ENCODE results near the gene SLC4A2.
A peak's percentile ranks its signal among the peaks of the same experiment; 100 is the strongest.

The SLC4A2 gene

DNA sequence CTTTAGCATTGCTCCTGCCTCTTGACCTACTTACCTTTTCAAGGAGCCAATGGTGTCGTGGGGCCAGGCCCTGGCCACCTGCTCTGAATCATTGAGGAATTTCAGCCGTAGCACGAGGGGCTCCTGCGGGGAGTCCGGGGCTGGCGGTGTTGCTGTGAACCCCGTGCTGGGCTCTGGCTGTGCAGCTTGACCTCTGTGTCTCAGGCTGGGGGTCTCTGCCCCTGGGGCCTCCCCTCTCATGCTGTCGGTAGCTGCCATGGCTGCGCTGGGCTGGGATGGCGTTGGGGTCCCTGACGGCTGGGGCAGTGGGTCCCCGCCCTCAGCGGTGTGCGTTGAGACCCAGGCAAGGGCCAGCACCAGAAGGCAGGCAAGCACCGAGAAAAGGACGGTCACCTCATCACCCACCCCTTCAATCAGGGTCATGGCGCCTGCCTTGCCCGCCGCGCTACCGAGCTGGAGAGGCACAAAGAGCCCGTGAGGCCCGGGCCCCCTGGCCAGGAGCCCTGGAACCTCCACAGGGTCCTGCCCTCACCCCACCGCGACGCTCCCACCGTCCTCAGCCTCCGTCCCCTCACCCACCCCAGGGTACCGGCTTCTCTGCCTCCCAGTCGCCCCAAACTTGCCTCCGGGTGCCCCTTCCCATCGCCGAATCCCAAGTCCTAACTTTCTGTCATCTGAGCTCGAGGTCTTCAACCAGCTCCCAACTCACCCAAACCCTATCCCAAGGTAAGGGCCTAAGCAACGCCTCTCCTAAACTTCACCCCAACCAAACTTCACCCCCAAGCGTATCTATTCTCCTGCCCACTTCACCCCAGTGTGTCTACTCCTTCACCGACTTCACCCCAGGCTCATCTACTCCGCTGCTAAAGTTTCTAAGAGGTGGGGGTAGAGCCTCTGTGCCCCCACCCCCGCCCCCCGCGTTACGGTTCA, 23.0 kb downstream of the SLC4A2 start:
- no peak for DNase-seq

DNA sequence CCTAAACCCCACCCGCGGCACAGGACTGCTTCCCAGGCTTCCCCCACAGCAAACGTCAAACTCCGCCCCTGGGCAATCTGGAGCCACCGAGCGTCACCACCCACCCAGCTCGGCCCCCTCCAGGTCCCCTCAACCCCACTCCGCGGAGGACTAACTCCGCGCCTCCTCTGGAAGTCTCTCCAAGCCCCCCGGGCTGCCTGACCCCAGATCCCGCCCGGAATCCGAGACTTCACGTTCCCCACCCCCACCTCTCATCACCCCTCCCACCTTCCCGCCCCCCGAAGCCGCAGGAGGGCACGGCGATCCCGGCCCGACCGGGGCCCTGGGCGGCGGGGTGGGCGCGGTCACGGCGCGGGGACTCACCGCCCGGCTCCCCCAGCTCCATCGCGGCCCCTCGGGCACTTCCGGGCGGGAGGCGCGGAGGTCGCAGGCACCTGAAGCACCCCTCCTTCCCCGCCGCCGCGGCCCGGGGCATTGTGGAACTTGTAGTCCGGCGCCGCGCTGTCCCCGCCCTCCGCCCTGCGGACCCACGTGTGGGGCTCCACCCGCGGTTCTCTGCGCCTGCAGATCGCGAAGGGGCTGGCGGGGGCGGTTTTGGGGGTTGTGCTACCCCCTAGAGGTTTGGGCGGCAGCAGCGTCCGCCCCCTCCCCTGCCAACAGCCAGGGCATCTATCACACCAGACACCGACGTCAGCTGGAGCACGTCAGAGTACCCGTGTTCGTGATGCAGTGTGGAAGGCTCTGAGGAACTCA, 23.9 kb downstream of the SLC4A2 start, which contains the start of gene TMUB1:
TSS of gene TMUB1 (minus strand) at position 423 of the 753 bp plus-strand sequence. CDS start 930 bp downstream, outside the sequence.
- peak; percentile 84 for DNase-seq

DNA sequence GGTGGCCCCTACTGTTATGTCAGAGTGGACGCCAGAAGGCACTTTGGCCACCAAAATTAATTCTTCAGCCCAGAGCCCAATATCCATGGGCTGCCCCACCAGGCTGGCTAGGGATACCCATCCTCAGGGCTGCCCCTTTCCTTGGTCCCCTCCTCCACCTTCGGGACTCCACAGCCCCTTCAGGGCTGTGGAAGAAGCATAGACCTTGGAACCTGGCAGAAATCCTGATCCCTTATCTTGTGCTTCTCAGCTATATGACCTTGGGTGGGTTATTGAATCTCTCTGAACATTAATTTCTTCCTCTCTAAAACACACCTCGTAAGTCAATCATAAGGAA, 24.4 kb downstream of the SLC4A2 start:
- no peak for DNase-seq

DNA sequence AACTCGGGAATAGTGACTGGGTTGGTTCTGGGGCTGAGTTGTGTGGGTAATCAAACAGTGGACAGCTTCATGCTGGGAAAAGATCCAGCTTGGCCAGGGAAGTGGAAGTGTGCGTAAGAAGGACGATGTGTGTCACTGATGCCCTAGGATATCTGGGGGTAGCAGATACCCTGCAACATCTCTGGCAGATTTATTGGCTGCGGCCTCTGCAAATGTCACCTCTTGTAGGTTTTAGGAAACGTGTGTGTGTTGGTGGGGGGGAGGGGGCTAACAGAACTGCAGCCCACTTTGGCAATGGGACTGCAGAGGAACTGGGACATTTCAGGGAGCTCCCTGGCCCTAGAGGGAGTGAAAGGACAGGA, 25.9 kb downstream of the SLC4A2 start:
- no peak for DNase-seq

DNA sequence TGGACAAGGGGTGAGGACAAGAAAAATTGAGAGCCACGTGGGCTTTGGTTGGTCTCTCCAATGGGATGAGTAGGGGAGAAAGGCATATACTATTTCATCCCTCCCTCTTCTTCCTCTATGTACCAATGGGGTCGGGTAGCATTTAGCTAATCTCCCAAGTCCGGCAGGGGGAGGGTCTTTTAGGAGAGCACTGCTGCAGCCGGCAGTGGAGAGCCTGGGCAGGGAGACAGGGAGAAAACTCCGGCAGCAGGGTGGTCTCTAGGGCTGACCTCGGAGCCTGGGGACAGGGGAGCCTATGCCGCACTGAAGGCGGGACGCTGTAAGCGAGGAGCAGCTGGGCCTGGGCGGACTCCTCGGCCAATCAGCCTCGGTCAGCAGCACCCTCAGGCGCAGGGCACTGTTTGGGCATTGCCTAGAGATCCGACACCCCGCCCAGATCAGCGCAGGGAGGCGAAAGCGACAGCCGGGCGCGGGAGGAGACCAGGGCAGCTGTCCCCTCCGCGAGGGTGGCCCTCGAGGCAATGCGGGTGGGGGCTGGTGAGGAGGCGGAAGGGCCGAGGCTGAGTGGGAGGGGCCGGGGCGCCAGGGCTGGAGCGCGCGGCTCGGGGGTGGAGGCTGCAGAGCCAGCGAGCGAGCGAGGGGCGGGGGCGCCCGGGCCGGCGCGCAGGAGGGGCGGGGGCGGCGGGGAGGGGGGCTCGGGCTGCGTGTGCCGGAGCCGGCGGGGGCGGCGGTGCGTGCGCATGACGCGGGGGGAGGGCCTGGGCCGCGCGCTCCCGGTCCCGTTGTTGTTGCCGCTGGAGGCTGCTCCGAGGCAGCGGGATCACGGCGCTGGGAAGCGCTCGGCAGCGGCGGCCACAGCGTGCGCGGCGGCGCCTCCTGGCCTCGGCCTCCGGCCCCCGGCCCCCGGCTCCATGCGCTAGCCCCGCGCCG, 26.6 kb downstream of the SLC4A2 start, which contains the start of gene AGAP3:
TSS of gene AGAP3 (plus strand) at position 785 of the 930 bp plus-strand sequence. CDS start 267 bp downstream, outside the sequence.
- peak; percentile 69 for DNase-seq

DNA sequence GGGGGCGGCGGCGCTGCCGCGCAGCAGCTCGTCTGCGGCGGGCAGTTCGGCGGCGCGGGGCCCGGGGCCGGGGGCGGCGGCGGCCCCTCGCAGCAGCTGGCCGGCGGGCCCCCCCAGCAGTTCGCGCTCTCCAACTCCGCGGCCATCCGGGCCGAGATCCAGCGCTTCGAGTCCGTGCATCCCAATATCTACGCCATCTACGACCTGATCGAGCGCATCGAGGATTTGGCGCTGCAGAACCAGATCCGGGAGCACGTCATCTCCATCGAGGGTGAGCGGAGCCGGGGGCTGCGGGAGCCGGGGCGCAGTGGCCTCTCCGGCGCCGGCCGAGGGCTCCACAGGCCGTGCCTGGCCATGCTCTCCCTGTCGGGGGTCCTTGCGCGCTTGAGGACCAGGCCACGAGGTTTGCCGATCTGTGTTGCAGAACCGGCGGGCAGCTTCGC, 27.4 kb downstream of the SLC4A2 start:
- DNase-seq: peak; percentile 58

DNA sequence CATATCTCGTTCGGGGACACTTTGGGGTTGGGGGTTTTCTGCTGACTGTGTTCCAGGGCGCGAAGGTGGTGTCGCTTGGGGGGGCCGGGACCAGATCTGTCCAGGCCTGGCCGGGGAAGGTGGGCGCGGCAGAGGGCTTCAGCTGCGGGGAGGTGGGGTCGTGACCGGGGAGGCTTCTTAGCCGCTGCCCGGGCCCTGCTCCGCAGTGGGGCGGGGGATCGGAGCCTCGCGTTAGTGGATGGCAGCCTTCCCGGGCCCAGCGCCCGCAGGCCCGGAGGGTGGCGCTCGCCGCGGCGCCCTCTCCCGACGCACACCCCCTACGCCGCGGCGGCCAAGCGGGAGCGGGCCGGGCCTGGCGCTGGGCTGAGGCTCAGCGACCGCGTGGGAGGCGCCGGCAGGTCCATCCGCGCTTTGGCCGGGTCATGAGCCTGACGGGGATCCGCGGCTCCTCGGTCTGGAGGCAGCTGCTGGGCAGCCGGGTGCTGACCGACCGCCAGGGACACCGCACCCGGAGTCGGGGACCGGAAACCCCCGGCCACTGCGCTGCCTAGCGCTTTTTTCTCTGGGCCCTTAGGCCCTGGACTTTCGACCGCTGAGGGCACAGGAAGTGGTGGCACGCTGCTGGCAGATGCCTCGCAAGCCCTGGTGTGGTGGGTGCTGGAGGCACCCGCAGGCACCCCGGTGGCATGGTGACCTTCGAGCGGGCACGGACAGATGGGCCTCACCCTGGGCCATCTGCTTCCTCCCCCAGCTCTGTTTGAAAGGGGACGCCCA, 28.0 kb downstream of the SLC4A2 start:
- DNase-seq: peak; percentile 62

DNA sequence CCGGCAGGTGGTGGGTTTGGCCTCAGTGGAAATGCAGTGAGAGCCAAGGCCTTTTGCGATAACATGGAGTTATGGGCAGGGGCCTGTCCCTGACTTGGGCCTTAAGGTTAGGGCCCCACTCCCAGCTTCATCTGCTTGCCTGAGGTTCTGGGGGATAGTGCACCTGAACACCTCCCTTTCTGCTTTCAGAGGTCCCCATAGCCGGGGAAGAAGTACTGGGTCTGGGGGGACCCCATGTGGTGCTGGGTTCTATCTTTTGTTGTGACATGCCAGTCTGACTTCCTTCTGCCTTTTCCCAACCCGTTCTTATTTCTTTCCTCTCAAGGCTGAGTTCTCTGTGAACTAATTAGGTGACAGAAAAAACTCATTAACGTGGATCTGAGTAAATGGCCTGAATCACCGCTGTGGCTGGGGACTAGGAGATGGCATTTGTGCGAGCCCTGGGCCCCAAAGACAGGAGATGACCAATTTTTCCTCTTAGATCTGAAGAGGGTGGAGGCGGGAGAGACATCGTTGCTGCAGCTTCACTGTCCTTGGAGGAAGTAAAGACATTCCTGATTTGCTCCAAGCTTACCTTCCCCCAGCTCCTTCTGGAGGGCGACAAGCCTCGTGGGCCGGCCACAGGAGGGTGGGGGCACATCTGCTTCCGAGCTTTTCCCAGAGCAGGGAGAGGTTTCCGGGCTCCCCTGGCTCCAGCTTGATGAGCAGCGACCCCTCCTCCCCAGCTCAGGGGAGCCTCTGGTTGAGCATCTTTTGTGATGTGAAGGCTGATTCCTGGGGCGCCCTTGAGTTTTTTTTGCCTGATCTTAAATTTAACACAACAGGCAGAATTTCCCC, 28.8 kb downstream of the SLC4A2 start:
- DNase-seq: no peak

DNA sequence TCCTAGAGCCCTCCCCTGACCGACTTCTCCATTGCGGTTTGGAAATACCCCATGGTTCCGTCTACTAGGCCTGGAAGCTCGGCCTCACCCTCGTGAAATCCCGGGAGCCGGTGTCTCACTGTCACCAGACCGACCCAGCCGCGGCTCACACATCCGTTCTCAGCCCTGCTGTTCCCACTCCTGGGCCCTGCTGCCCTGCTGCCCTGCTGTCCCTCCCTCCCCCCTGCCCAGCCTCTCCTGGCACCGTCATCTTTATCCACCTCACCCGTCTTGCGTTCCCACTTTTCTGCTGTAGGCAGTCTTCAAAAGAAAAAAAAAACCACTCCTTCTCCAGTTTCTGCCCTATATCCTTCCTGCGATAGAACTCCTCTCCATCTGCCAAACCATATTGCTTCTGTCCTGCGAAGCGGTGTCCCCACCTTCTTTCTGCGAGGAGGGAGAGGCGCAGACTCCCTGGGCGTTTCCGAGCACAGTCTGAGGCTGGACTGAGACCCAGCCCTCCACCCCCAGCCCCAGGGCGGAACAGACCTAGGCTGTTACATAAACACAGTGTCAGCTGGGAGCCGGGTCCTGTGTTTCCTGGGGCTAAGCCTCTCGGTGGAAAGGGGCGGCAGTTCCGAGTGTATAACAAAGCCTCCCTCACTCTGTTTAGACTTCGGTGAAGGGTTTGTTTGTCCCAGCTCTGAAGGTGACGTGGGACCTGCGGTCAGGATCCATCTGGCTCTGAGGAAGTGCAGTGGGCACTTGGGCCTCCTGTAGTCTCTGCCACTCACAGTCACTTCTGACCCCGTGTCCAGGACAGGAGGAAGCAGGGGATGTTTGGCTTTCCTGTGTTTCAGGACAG, 29.7 kb downstream of the SLC4A2 start:
- no peak for DNase-seq

DNA sequence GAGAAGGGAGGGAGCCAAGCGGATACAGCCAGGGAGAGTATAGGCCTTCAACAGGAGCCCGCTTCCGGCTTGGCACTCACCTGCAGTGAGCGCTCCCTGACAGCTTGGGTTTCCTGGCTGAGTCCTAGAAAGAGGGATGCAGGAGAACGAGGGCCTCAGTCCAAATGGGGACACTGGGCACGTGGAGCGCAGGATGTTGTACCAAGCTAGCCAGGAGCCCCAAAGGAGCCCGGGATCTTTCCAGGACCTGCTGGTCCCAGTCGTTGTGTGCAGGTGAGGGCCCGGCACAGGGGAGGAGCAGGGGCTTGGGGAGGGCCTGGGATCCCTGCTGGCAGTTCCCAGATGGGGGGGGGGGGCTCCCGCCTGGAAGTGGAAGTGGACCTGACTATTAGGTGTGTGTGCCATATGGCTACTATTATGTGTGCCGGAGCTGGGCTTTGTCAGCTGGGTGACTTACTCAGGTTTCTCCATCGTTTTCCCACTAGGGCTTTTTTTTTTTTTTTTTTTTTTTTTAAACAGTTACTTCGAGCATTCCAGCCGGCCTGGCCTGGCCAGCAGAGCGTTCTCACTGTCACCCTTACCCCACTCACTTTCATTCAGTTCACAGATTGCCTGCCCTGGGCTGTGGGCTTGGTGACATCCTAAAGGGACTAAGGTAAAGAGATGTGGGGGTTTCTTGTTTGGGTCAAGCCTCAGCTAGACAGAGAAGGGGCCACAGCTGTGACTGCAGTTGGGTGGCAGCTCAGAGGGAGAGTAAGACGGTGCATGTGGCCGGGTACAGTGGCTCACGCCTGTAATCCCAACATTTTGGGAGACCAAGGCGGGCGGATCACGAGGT, 30.7 kb downstream of the SLC4A2 start:
- DNase-seq: no peak

DNA sequence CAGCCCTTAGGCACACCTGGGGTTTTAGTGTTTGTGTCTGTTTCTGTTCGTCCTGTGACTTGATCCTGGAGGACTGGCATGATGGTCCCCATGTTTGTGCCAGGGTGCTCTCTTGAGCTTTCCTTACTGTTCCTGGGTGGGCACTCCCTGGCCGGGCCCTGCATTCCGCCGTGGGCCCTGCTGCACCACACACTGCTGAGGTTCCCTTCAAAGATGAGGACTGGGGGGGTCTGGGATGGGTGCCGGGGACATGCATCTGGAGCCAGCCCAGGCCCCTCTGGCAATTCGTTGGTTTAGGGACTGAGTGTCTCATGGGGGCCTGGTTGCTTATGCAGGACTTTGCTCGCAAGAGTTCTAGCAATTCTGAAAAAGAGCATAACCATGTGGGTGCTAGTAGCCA, 31.6 kb downstream of the SLC4A2 start:
- DNase-seq: no peak

DNA sequence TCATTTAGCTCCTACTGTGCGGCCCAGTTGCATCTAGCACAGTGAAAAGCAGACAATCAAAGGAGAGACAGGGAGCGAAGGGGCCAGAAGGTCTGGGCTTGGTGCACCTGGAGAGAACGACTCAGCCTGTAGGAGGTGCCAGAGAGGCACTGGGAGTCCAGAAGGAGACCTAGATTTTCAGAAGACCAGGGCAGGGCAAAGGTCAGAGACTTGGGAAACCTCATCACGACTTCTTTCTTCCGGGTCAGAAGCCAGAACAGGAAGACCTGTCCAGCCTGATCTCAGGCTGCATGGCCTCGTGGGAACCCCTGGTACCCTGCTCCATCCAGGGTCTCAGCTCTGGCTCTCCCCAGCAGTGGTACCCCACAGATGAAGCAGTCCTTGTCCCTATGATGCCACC, 32.0 kb downstream of the SLC4A2 start:
- no peak for DNase-seq

DNA sequence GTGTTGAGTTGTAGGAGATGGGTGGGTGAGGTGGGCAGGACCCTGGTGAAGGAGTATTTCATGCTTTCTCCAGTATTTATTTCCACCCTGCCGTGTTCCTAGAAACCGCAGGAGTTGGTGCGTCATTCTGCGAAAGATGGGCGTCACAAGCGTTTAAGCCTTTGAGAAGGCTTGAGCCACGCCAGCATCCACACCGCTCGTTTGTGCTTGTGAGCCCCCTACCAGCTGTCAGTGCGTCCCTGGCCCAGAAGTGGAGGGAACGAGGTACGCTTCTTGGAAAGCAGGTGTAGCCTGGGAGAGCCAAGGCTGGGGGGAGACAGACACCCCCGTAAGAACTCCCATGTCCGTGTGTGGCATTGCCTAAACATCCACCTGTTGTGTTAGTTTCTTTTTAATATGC, 32.6 kb downstream of the SLC4A2 start:
- DNase-seq: no peak

DNA sequence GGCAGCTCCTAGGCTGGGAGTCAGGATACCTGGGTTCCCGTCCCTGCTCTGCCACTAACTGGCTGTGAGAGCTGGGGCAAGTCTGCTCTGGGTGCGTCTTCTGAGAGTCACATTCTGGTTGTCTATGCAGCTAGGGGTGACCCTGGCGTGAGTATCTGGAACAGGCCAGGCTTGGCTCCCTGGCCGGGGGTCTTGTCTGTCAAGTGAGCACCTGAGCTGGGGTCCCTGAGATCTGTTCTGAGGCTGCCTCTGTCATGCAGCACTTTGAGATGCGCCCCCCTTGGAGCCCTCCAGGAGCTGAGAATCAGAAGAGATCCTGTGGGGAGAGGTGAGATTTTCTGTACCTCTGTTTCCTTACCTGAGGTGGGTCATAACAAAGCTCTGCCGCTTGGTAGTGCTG, 34.4 kb downstream of the SLC4A2 start:
- DNase-seq: no peak

DNA sequence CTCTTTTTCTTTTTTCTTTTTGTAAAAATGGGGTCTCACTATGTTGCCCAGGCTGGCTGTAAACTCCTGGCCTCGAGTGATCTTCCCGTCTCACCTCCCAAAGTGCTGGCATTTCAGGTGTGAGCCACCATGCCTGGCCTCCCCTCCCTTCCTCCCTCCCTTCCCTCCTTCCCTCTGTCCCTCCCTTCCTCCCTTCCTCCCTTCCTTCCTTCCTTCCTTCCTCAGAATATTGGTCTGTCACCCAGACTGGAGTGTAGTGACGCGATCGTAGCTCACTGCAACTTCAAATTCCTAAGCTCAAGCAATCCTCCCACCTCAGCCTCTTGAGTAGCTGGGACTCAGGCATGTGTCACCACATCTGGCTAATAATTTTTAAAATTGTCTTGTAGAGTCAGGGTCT, 35.3 kb downstream of the SLC4A2 start:
- no peak for DNase-seq

DNA sequence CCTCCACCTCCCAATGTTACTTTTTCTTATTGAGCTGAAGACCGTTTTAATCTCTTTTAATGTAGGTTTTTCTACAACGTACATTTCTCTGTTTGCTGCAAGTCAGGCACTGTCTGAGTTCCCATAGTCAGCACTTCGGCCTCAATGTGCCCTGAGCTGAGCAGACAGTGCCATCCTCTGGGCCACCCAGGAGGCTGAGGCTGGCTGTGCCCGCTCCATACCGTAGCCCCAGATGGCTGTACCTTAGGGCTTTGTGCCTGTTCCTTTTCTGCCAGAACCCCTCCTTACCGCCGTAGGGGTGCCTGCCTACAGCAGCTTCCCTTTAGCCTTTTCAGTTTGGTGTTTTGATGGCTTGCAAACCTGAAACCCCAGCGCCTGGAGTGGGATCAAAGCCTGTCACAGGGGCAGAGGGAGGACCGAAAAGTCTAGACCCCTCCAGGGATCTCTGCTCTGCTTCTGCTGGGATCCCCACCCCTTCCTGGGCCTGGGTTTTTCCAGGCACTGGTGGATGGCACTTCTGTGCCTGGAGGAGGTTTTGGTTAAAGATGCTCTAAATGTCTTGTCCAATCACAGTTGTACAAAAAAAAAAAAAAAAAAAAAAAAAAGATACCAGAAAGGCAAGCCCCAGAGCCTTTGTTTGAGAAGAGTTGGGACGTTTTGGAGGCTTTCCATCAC, 35.9 kb downstream of the SLC4A2 start:
- no peak for DNase-seq

DNA sequence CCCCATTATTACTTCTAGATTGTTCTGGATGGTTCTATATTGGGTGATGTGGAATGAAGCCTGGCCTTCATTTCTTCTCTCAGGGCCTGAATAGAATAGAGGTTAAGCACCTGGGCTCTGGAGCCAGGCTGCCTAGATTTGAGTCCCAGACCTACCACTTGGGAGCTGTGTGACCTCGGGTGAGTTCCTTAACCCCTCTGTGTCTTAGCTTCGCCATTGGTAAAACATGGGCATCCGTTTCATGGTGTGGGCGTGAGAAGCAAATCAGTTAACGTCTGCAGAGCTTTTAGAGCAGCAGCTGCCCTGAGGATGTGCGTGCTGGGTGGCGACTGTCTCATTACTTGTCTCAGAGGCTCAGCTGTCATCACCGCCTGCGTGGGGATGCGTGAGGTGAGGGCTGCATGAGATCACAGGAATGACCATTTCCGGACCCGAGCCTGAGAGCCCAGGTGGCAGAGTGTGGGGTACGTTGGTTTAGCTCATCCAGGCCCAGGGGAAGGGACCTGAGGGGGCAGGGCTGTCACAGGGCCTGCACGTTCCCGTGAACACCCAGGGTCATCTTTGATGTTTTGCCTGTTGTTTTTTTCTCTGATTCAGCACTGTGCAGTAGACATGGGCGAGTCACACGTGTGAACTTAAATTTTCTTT, 36.6 kb downstream of the SLC4A2 start:
- no peak for DNase-seq
